ENCODE measurements around the gene ZNF664. TPM values are rescaled to one million over a fixed set of nuclear protein-coding genes. Genes with fewer than 3 reads are reported as not detected.
A peak's percentile ranks its signal among the peaks of the same experiment; 100 is the strongest.

The ZNF664 gene
- polyA plus RNA-seq, 1 experiment: 66.6 TPM

GRCh38 chr12:123982269-123982668 is 9.3 kb downstream of the ZNF664 start:
- CTCF ChIA-PET: interaction anchor here (1.6 to 2.2 kb wide), 2 partner anchors 11 to 77 kb away, joined by 4 to 17 read pairs; no protein-coding TSS in a partner anchor
- no peak for TF ChIP-seq CTCF (IDR thresholded peaks at IDR 0.05; ENCODE audit: low read depth, low read length)
- no peaks in the 10 kb centered on the region for H3K27me3 ChIP-seq (ENCODE audit: control insufficient read depth, insufficient read depth, low read length)
- POLR2A ChIA-PET: no interaction called here
- no peak overlapping the region for H3K27ac ChIP-seq (ENCODE audit: low read depth, low read length)
- no peaks in the 10 kb centered on the region for H3K9me3 ChIP-seq (ENCODE audit: control insufficient read depth, insufficient read depth, low read length)
- no peak for DNase-seq (ENCODE audit: low read depth, low spot score)
- H3K4me3 ChIP-seq (ENCODE audit: low read depth, low read length): no peak overlapping the region

- H3K9me3 ChIP-seq (ENCODE audit: control insufficient read depth, insufficient read depth, low read length): no peaks in the 10 kb centered on the region
- H3K27ac ChIP-seq (ENCODE audit: low read depth, low read length): no peak overlapping the region
- CTCF ChIA-PET: interaction anchor here (0.5 to 3.0 kb wide), 14 partner anchors 9 to 324 kb away, joined by 3 to 28 read pairs (median 6); partner anchors contain the start of gene ATP6V0A2
- H3K27me3 ChIP-seq (ENCODE audit: control insufficient read depth, insufficient read depth, low read length): no peaks in the 10 kb centered on the region
- no peak overlapping the region for H3K4me3 ChIP-seq (ENCODE audit: low read depth, low read length)
- POLR2A ChIA-PET: no interaction called here
- DNase-seq (ENCODE audit: low read depth, low spot score): no peak
- peak; percentile 85 for TF ChIP-seq CTCF (IDR thresholded peaks at IDR 0.05; ENCODE audit: low read depth, low read length)
These were observed 10.9 kb downstream of the ZNF664 start for GRCh38 chr12:123983822-123984485.

GRCh38 chr12:123984903-123985302 is 11.9 kb downstream of the ZNF664 start:
- H3K9me3 ChIP-seq (ENCODE audit: control insufficient read depth, insufficient read depth, low read length): no peaks in the 10 kb centered on the region
- H3K27me3 ChIP-seq (ENCODE audit: control insufficient read depth, insufficient read depth, low read length): no peaks in the 10 kb centered on the region
- POLR2A ChIA-PET: no interaction called here
- no peak overlapping the region for H3K4me3 ChIP-seq (ENCODE audit: low read depth, low read length)
- no peak overlapping the region for H3K27ac ChIP-seq (ENCODE audit: low read depth, low read length)
- no peak for TF ChIP-seq CTCF (IDR thresholded peaks at IDR 0.05; ENCODE audit: low read depth, low read length)
- DNase-seq (ENCODE audit: low read depth, low spot score): no peak
- CTCF ChIA-PET: interaction anchor here (0.6 to 3.0 kb wide), 11 partner anchors 10 to 325 kb away, joined by 3 to 28 read pairs (median 6); no protein-coding TSS in a partner anchor

- no peak for DNase-seq (ENCODE audit: low read depth, low spot score)
- H3K27me3 ChIP-seq (ENCODE audit: control insufficient read depth, insufficient read depth, low read length): no peaks in the 10 kb centered on the region
- no peak overlapping the region for H3K27ac ChIP-seq (ENCODE audit: low read depth, low read length)
- H3K9me3 ChIP-seq (ENCODE audit: control insufficient read depth, insufficient read depth, low read length): no peaks in the 10 kb centered on the region
- POLR2A ChIA-PET: no interaction called here
- TF ChIP-seq CTCF (IDR thresholded peaks at IDR 0.05; ENCODE audit: low read depth, low read length): no peak
- no peak overlapping the region for H3K4me3 ChIP-seq (ENCODE audit: low read depth, low read length)
- CTCF ChIA-PET: interaction anchor here (0.6 to 1.9 kb wide), 8 partner anchors 8 to 785 kb away, joined by 3 to 6 read pairs (median 4); no protein-coding TSS in a partner anchor
These were observed 13.5 kb downstream of the ZNF664 start for GRCh38 chr12:123986374-123986965.

- POLR2A ChIA-PET: no interaction called here
- H3K27me3 ChIP-seq (ENCODE audit: control insufficient read depth, insufficient read depth, low read length): no peaks in the 10 kb centered on the region
- H3K27ac ChIP-seq (ENCODE audit: low read depth, low read length): no peak overlapping the region
- no peaks in the 10 kb centered on the region for H3K9me3 ChIP-seq (ENCODE audit: control insufficient read depth, insufficient read depth, low read length)
- H3K4me3 ChIP-seq (ENCODE audit: low read depth, low read length): no peak overlapping the region
- no peak for TF ChIP-seq CTCF (IDR thresholded peaks at IDR 0.05; ENCODE audit: low read depth, low read length)
- CTCF ChIA-PET: interaction anchor here (0.5 to 1.9 kb wide), 8 partner anchors 9 to 785 kb away, joined by 3 to 6 read pairs (median 4); no protein-coding TSS in a partner anchor
- DNase-seq (ENCODE audit: low read depth, low spot score): no peak
These were observed 14.0 kb downstream of the ZNF664 start for GRCh38 chr12:123987022-123987421.

Measured in AG04450 (cell line).